AG08396 (cell line): ENCODE data around the gene WDR91.
"Not testable (repeated sequence)": the region's sequence is repeated elsewhere in the genome, so short reads cannot be mapped to it uniquely, and the experiment has no call there.

Experiments
- DNase-seq: peaks from one replicate; pipeline ENCODE4 v3.0.0; 2012; ENCODE audit warnings: low spot score, mixed read lengths

Gene WDR91

DNA sequence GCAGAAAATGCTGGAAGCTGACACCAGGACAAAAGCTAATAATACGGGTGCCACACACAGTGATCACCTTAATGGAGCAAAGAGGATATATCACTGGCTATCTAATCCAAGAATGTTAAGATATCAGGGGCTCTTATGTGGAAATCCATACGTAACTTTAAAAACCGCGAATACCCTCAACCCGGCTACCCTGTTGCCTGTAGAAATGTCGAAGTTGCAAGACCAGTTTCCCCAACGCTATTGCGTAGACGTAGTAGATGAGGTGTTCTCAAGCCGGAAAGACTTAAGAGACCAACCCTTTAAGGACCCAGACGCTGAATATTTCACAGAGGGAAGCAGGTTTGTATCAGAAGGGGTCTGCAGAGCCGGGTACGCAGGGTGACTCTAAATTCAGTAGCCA, 33.0 kb downstream of the WDR91 start:
- DNase-seq = no peak

DNA sequence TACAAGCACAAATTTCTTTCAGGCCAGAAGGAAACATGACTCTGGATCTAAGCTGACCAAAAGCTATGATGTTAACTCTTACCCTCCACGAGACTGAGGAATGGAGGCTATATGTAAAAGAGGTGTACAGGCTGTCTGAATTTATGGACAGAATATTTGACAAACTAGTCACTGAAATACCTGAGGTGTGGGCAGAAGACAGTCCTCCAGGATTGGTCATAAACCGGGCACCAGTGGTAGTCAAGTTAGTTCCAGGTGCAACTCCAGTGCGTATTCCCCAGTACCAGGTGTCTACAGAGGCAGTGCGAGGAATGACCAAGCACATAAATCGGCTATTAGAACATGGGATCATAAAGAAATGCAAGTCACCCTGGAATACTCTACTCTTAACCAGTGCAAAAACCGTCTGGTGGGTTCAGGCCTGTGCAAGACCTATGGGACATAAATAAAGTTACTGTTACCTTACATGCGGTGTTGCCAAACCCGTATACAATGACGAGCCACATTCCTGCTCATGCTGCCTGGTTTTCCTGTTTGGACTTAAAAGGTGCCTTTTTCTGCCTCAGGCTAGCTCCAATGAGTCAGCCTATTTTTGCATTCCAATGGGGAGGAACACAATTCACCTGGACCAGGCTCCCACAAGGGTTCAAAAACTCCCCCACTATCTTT, 34.2 kb downstream of the WDR91 start:
- no peak for DNase-seq

DNA sequence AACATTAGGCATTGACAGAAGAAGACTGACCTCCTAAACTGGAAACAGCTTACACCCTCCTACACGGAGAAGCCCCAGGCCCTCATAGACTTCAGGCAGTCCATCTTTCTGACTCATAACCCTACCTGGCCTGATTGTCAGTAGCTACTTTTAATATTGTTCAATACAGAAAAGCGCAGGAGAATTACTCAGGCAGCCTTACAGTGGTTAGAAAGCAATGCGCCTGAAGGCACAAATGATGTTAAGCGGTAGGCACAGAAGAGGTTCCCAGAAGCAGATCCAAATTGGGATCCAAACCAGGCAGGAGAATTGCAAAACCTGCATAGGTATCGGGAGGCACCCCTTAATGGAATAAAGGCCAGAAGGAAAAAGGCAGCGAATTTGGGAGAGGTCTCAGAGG, 35.4 kb downstream of the WDR91 start:
- DNase-seq = no peak

DNA sequence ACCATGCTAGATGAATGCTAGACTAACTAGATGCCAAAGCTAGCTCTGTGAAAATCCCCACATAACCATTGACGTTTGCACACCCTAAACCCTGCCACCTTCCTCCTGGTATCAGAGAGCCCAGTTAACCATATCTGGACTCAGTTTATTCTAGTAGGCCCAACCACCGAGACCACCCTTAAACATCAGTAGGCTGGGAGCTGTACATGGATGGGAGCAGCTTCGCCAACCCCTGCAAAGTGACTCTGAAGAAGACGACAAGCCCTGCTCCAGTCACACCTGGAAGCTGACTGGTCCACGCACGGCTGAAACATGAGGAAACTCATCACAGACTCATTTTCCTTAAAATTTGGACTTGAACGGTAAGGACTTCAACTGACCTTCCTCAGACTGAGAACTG, 36.4 kb downstream of the WDR91 start:
- no peak for DNase-seq

DNA sequence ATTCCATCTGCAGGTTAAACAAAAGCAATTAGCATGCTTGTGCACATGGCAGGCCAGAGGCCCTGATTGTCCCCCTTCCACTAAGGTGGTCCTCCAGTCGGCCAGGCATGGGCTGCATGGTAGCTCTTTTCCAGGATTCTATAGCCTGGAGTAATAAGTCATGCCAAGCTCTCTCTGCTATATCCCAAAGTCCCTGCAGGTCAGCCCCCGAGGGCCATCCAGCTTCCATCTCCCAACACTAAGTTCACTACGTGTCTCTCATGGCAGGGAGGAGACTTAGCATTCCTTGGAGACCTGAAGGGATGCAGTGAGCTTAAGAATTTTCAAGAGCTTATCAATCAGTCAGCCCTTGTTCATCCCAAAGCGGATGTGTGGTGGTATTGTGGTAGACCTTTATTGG, 37.4 kb downstream of the WDR91 start:
- DNase-seq = not testable (repeated sequence)

DNA sequence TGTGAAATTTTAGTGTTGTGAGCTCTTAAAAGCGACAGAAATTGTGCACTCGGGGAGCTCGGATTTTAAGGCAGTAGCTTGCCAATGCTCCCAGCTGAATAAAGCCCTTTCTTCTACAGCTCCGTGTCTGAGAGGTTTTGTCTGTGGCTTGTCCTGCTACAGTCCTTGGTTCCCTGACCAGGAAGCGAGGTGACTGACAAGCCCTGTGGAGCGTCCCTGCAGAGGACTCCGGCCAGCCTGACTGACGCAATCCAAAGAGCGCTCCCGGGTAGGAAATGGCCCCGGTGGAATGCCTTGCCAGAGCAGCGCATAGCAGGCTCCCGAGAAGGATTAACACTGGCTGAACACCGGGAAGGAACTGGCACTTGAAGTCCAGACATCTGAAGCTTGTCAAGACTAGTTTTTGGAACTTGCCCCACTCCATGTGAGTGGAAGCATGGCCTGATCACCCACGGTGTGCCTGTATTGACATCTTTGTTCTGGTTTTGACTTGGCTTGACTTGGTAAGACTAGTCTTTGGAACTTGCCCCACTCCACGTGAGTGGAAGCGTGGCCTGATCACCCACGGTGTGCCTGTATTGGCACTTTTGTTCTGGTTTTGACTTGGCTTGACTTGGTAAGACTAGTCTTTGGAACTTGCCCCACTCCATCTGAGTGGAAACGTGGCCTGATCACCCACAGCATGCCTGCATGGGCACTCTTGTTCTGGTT, 39.6 kb downstream of the WDR91 start:
- DNase-seq = peak; percentile 40

DNA sequence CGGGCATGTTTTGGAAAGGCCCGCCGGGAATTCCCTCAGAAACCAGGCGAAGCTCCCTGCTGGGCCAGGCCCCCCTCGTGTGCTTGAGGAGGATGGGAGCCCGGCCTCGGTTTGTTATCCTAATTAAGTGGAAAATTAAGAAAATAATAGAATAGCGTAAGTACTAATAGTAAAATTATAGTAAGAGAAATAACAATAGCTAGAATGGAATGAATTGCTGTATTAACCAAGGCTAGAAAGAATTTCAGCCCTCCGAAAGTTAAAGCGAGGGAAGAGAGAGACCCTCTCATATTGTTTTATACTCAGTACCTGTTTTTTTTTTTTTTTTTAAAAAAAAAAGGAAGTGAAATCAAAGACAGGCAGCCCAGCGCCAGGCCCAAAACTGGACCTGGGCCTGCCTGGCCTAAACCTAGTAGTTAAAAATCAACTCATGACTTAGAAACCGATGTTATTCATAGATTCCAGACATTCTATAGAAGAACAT, 40.3 kb downstream of the WDR91 start:
- DNase-seq = not testable (repeated sequence)

DNA sequence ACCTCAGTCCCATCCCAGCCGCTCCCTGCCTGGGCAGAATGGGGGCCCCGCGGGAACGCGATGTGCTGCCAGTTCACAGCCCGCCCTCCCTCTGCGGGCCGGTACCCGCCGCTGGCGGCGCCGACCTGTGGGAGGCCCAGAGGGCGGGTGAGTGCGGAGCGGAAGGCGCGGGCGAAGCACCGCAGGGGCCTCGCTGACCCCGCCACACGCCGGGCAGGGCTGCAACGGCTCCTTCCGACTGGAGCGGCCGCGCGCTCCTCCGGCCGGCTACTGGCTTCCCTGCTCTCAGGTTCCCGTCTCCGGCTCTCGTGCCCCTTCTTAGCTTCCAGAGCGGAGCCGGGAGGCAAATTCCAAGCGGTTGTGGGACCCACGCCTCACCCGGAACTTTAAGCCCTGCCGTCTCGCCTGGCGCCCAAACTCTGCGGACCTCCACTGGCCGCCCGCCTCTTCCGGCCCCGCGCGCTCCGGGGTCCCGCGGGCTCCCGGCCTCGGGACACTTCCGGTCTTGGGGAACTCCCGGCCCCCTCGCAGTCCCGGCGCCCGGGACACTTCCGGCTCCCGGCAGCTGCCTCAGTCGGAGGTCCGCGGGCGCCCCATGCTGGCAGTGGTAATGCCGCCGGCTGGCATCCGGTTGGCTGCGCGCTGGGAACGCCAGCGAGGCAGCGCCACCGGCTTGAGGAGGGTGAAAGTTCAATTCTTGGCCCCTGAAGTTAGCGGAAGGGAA, 40.9 kb downstream of the WDR91 start, which contains the start of gene CYREN:
Gene CYREN, minus strand, starts transcription at position 434 of the 724 bp plus-strand sequence. CDS start 1,785 bp downstream, outside the sequence.
- DNase-seq = peak; percentile 97

DNA sequence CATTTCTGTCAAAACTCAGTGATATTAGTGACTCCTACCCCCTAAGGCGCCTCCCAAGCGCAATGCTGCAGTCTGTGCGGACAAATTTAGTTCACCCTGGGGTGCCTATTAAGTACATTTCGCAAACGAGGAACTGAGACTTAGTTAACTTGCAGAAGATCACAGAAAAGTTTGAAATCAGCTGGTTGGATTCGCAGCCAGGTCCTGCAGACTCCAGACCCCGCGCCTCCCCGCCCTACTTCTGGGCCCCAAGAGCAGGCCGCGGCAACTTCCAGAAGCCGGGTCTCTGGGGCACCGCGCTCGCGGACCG, 41.4 kb downstream of the WDR91 start:
- no peak for DNase-seq

DNA sequence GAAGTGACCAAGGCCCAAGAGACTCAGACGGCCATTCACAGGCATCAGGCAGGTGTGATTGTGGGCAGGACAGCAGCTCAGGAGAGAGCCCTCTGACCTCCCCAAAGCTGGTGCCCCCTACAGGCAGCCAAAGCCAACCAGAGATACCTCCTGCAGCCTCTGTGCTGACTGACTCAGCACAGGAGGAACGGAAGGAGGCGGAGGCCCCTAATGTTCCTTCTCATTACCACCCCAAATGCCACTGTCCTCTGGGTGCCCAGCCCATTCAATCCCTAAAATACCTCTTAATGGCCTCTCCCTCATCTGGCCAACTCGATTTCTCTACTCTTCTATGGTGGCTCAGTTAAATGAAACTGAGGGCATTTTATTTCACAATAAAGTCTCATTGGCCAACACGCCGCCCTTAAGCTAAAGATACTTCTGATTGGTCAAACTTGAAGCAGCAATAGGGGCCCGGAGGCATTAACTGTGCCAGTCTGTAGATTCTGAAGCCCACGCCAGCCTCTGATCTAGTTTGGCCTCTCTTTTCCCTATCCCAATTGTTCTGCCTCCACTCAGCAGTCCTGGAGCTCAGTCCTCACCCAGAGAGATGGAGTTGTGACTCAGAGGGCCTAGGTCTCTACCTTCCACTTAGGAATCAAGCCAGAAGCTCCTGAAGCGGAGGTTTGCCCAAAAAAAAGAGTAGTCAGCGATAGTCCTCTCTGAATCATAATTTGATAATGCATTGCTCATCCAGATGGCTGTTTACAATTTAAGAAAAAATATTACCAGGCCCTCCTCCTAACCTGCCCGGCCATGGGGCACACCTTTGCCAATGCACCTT, 42.0 kb downstream of the WDR91 start:
- DNase-seq = peak; percentile 48

DNA sequence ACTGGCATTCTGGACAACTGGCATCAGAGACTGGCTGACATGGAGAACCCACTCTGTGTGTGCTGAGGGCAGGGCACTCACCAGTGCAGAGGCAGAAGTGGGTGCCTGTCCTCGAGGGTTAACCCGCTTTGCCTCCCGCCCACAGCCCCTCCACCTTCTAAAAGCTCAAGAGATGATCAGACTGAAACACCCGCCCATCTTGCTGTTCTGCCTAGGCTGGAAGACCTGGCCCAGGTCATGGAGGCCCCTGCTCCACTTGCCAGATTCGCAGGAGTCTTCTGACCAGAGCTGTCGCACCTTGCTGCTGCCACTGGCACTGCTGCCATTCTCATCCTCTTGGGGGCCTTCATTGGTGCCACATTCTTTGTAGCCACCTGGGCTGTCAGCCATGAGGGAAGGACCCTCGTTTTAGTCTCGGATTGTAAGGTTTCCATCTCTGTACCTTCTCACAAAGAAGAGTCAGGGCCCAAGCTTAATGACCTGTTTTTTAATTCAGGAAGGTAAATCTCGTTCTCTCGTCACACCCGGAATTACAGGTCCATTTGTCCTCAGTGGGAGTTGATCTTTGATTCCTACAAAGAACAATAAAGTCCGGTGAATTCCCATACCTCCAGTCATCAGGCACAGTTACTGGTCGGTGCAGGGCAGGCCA, 42.7 kb downstream of the WDR91 start:
- peak; percentile 0 for DNase-seq

DNA sequence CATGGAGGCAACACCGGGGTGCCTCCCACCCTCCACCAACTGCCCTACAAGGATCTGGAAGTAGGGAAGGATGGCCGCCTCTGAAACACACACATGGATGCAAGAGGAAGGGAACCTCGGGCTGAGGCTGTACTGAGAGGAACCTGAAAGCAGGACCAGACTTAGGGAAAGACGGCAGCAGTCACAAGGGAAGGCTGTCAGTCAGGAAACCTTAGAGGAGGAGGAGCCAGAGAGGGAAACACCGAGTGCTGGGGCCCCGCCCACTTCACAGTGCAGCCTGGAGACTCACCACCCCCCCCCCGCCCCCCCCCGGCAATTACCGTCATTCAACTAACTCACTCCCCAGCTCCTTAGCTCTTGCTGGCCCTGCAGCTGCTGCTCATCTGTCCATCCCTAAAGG, 43.3 kb downstream of the WDR91 start:
- DNase-seq = peak; percentile 10

DNA sequence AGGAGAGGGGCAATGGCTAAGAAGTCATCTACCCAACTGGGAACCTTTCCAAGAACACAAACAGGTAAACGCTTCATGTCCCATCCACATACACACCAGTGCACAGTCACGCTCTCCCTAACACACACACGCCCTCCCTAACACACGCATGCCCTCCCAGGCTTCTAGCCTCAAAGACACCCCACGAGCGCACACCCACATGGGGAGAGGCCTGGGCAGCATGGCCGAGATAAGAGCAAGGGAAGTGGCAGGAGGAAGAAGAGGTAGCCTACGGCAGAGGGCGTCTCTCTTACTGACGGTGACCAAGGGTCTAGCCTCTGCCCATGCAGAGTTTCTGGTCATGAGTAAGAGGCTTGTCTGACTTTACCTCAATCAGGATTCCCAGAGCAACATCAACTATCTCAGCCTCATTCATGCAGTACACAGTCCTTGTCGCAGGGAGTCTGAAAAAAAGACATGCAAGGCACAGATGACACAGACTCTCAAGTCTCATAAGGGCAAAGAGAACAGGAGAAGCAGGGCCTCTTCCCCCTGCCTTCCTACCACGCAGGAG, 43.9 kb downstream of the WDR91 start:
- DNase-seq = peak; percentile 1

DNA sequence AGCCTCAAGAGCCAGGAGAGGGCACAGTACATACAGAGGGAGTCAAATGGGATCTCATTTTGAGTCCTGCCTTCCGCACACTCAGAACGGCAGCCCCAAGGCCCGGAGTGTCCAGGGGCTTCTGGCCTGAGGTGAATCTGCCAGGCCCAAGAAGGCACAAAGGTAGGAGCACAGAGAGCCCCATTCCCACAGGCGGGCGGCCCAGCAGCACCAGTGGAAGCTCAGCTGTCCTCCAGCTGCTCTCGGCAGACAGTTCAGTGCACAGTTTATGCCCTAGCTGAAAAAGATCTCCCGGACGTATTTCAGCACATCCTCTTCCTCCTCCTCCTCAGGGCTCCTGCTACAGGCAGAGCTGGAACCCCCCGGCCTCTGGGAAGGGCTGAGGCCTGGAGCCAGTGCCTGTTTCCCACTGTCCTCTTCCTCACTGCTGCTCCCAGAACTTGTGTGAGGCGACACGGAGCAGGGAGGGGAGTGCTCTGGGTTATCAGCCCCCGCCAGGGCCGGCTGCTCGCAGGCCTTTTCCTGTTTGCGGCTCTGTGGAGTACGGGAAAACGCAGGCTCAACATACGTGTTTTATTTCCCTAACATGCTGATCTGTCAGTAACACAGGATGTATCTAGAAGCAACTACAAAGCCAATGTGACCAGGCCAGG, 44.9 kb downstream of the WDR91 start:
- DNase-seq = peak; percentile 0

DNA sequence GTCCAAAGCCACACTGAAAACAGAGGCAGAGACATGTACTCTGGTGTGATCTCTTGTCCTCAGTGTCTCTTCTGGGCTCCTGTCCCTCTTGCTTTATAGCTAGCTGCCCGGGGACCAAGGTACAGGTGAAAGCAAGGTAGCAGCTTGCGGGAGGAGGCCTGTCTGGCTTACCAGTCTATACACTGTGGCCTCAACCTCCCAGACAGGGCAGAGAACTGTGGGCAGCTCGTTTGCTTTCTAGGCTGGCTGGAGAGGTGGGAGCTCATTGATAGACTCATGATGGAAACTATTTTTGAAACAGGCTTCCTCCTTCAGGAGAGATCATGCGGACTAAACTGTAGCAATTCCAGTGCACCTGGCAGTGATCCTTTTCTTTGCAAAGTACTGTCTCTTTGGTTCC, 45.5 kb downstream of the WDR91 start:
- DNase-seq = no peak

DNA sequence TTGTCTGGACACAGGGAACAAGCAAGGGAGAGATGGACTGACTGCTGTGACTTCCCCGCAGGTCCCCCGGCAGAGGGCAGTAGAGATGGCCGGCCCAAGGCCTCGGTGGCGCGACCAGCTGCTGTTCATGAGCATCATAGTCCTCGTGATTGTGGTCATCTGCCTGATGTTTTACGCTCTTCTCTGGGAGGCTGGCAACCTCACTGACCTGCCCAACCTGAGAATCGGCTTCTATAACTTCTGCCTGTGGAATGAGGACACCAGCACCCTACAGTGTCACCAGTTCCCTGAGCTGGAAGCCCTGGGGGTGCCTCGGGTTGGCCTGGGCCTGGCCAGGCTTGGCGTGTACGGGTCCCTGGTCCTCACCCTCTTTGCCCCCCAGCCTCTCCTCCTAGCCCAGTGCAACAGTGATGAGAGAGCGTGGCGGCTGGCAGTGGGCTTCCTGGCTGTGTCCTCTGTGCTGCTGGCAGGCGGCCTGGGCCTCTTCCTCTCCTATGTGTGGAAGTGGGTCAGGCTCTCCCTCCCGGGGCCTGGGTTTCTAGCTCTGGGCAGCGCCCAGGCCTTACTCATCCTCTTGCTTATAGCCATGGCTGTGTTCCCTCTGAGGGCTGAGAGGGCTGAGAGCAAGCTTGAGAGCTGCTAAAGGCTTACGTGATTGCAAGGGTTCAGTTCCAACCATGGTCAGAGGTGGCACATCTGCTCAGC, 46.8 kb downstream of the WDR91 start:
- DNase-seq = peak; percentile 5

DNA sequence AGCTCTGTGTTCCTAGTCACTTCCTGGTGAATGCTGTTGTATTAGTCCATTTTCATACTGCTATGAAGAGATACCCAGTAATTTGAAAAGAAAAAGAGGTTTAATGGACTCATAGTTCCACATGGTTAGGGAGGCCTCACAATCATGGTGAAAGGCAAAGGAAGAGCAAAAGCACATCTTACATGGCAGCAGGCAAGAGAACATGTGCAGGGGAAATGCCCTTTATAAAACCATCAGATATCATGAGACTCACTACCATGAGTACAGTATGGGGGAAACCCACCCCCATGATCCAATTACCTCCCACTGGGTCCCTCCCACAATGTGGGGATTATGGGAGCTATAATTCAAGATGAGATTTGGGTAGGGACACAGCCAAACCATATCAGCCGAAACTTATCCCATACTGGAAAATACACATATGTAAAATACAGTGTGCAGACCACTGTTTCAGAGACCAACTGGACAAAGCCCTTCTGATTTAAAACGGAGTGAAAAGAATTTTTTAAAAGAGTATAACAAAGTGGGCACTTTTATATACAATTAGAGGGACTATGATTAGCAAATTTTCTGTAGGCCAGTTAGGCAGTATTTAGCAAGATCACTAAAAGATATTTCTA, 48.8 kb downstream of the WDR91 start:
- DNase-seq = no peak

DNA sequence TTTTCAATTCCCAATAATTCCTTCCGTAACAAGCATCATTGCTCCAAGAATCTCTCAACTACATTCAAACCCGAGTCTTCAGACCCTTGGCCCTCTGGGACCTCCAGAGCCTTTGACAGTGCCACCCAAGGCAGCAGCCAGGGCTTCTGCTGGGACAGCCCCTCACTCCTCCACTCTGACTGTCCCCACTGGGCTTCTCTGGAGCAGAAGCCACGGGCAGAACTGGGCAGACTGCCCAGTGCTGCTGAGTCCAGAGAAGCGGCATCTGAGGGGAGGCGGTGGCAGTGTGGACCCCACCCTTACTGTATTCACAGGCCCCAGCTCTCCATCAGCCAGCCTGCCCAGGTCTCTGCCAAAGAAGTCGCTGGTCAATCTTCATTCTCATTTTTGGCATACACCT, 49.7 kb downstream of the WDR91 start:
- DNase-seq = no peak

DNA sequence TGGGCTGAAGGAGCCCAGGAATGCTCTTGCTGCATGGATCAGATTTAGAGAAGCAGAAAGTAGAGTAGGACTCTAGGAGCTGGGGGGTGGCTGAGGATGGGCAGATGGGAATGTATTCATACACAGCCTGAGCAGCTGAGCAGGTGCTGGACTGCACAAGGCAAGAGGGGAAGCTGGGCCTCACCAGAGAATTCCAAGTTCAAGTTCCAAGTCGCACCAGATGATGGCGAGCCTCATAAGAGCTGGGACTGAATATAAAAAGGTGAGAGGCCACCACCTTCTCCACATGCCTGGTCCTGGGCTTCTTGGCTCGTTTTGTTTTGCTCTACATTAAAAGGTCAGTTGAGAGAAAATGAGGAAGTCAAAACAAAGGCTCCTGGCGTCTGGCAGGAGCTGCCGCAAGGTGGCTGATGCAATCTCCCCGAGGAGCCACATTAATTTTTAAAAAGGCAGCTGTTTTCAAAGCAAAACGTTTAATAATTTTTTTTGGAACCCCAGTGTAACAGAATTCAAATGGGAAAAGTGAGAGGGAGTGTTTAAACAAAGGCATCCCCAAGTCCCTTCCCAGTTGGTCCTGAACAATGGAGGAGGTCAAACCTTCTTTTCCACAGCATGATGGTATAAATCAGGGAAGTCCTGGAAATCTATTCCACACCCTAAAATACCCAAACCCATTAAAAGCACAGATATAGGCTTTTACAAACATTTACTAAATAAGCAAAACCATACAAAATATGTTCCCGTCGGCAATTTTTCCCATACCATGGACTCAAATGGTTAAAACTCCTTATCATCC, 50.3 kb downstream of the WDR91 start:
- no peak for DNase-seq
